HepG2 (cell line): Measurements from ENCODE around the gene USP38. TPM values are rescaled to one million over a fixed set of nuclear protein-coding genes. Genes with fewer than 3 reads are reported as not detected.
"Not testable (repeated sequence)": the region's sequence is repeated elsewhere in the genome, so short reads cannot be mapped to it uniquely, and the experiment has no call there.

Source experiments
- ATAC-seq: fragments of 200-7000 bp; cut with Tn5 transposase; 3 replicates; pipeline ENCODE4 v1.9.1; 2020; ENCODE audit warnings: mild to moderate bottlenecking, moderate library complexity
- BruUV-seq: library from RNA; stranded (reverse); fragments of 400-500 nt; replicated peaks from 2 replicates; lab custom pipeline; 2021; lab: Mats Ljungman, UMichigan
- CTCF ChIA-PET: fragments of 300-600 bp; formaldehyde crosslinking; extraction: SDS; loops from one replicate; lab custom pipeline; 2021; ENCODE audit warnings: low total read pairs, inconsistent platforms, low intra/inter-chr PET ratio; lab: Yijun Ruan, JAX
- POLR2A ChIA-PET: fragments of 350-600 bp; sonication (Branson Sonifier 250); formaldehyde crosslinking; loops from one replicate; lab custom pipeline; 2020; ENCODE audit warnings: antibody characterized with exemption, inconsistent platforms; lab: Yijun Ruan, JAX
- DNase-seq: peaks from one replicate; pipeline ENCODE4 v3.0.0-alpha.2; 2015; ENCODE audit warnings: low spot score
- FAIRE-seq: peaks from 3 replicates; lab custom pipeline; 2011; peaks lifted over from hg19 to GRCh38; lab: Jason Lieb, UNC
- H2AFZ ChIP-seq: one replicate; pipeline ENCODE4 v1.6.1; 2011; ENCODE audit warnings: low read length, inconsistent platforms
- H3K27ac ChIP-seq: fragments of 300-600 bp; 3 replicates; pipeline ENCODE4 v1.8.0; 2011; ENCODE audit warnings: mixed run types, mild to moderate bottlenecking, mixed read lengths, low read length, inconsistent platforms; ENCODE audit not compliant: insufficient read depth; ENCODE audit errors: extremely low read length
- H3K27me3 ChIP-seq, 2 experiments: fragments of 200-600 bp in 1 of 2; 2 replicates in 1 of 2; 3 replicates in 1 of 2; pipeline versions ENCODE4 v1.6.0 to v1.8.0; 2011; ENCODE audit warnings: low read length in 2 of 2, mild to moderate bottlenecking in 2 of 2, moderate library complexity in 2 of 2, inconsistent platforms in 1 of 2; ENCODE audit not compliant: insufficient read depth in 2 of 2, control insufficient read depth in 1 of 2
- H3K36me3 ChIP-seq, 2 experiments: fragments of 200-600 bp in 1 of 2; replicated peaks in 1 of 2; 2 replicates in 1 of 2; 3 replicates in 1 of 2; pipeline versions ENCODE4 v1.5.1 to v1.8.0; 2011; ENCODE audit warnings: low read length in 2 of 2, inconsistent platforms in 1 of 2; ENCODE audit not compliant: insufficient read depth in 2 of 2, control insufficient read depth in 1 of 2
- H3K4me1 ChIP-seq: 2 replicates; pipeline ENCODE4 v1.5.1; 2012; ENCODE audit warnings: low read length, inconsistent platforms; ENCODE audit not compliant: insufficient read depth
- H3K4me2 ChIP-seq: 2 replicates; pipeline ENCODE4 v1.6.0; 2011; ENCODE audit warnings: low read depth, low read length, inconsistent platforms
- H3K4me3 ChIP-seq, 3 experiments: fragments of 200-600 bp in 1 of 3; sonication (generic), shearing (Covaris generic) in 1 of 3; replicated peaks in 1 of 3; 2 replicates each; pipeline ENCODE4 v1.5.1; 2011 to 2016; ENCODE audit warnings: low read length in 3 of 3, inconsistent platforms in 2 of 3, low read depth in 2 of 3, mild to moderate bottlenecking in 2 of 3, control low read depth in 1 of 3, mixed read lengths in 1 of 3; ENCODE audit not compliant: insufficient read depth in 1 of 3
- H3K79me2 ChIP-seq: one replicate; pipeline ENCODE4 v1.6.1; 2011; ENCODE audit warnings: low read length, inconsistent platforms; ENCODE audit not compliant: insufficient read depth
- H3K9ac ChIP-seq: 2 replicates; pipeline ENCODE4 v1.6.0; 2011; ENCODE audit warnings: mild to moderate bottlenecking, low read depth, low read length, inconsistent platforms; ENCODE audit not compliant: insufficient read depth
- H3K9me3 ChIP-seq: 2 replicates; pipeline ENCODE4 v1.5.1; 2012; ENCODE audit warnings: mild to moderate bottlenecking, low read length
- H4K20me1 ChIP-seq: 2 replicates; pipeline ENCODE4 v1.6.0; 2011; ENCODE audit warnings: inconsistent platforms, mild to moderate bottlenecking, low read length, moderate library complexity; ENCODE audit not compliant: insufficient read depth
- FOXA3 ChIP-seq: IDR thresholded peaks from 2 replicates; pipeline ENCODE4 v1.6.1; 2016; ENCODE audit warnings: missing genetic modification reagents, missing compliant biosample characterization
- GABPB1 ChIP-seq: IDR thresholded peaks from 2 replicates; pipeline ENCODE4 v1.6.1; 2016; ENCODE audit warnings: mild to moderate bottlenecking, missing genetic modification reagents, moderate library complexity, missing compliant biosample characterization
- HDAC2 ChIP-seq: sonication (generic); formaldehyde crosslinking; IDR thresholded peaks from 2 replicates; pipeline ENCODE4 v1.4.0; 2020; ENCODE audit warnings: missing genetic modification reagents
- MTA1 ChIP-seq: sonication (generic); formaldehyde crosslinking; IDR thresholded peaks from 2 replicates; pipeline ENCODE4 v1.4.0; 2020; ENCODE audit warnings: missing genetic modification reagents, mild to moderate bottlenecking, borderline replicate concordance
- SALL1 ChIP-seq: sonication (generic); formaldehyde crosslinking; IDR thresholded peaks from 2 replicates; pipeline ENCODE4 v1.8.0; 2022; ENCODE audit warnings: mild to moderate bottlenecking, missing genetic modification reagents
- ZFP36L2 ChIP-seq: sonication (generic); formaldehyde crosslinking; IDR thresholded peaks from 2 replicates; pipeline ENCODE4 v1.4.0; 2020; ENCODE audit warnings: missing genetic modification reagents
- ZNF292 ChIP-seq: sonication (generic); formaldehyde crosslinking; IDR thresholded peaks from 2 replicates; pipeline ENCODE4 v1.8.1; 2022; ENCODE audit warnings: mild to moderate bottlenecking, low read depth, missing genetic modification reagents, borderline replicate concordance
- ZSCAN22 ChIP-seq: sonication (generic); formaldehyde crosslinking; IDR thresholded peaks from 2 replicates; pipeline ENCODE4 v1.4.0; 2020; ENCODE audit warnings: mild to moderate bottlenecking, missing genetic modification reagents
- WGBS: methylation state at CpG from one replicate; pipeline ENCODE4 v1.1.6; 2017; ENCODE audit warnings: low lambda C conversion rate; 5-methylcytosine and 5-hydroxymethylcytosine counted together
- in situ Hi-C: cut with HindIII; loops from 2 replicates; pipeline ENCODE4 v1.10.0; 2017; ENCODE audit warnings: low pct_unique_long_range_greater_than_20kb; ENCODE audit not compliant: extremely low pct_ligation_motif_present
- intact Hi-C: fragments of 100-400 bp; cut with micrococcal nuclease; formaldehyde crosslinking; loops from one replicate; pipeline ENCODE4 v1.10.0; 2022; ENCODE audit not compliant: unreplicated experiment
- polyA plus RNA-seq, 8 experiments: library from polyadenylated mRNA; depleted of rRNA in 3 of 8; stranded (reverse) in 7 of 8; unstranded in 1 of 8; fragments of >200 nt; fragmentation: Illumina TruSeq in 4 of 8; extraction: Trizol in 4 of 8; gene quantifications; 2 replicates each; pipeline versions ENCODE4 v1.2.1 to v1.2.3, GENCODE V29; 2011 to 2016; ENCODE audit warnings: low read depth in 4 of 8, missing spikeins in 1 of 8, mixed read lengths in 1 of 8; ENCODE audit not compliant: insufficient read depth in 1 of 8
- total RNA-seq, 5 experiments: library from RNA; depleted of rRNA; stranded (reverse); fragments of >200 nt; fragmentation: Illumina TruSeq; extraction: Trizol; gene quantifications; 2 replicates each; pipeline ENCODE4 v1.2.3, GENCODE V29; 2016; ENCODE audit warnings: low read depth in 1 of 5
- TF ChIP-seq, protein P1 (sequence below): sonication (generic); formaldehyde crosslinking; IDR thresholded peaks from 2 replicates; pipeline ENCODE4 v1.8.0; 2022; ENCODE audit warnings: mild to moderate bottlenecking, missing genetic modification reagents; ENCODE audit not compliant: insufficient replicate concordance
- TF ChIP-seq, protein P2 (sequence below): IDR thresholded peaks from 2 replicates; pipeline ENCODE4 v1.6.1; 2016; ENCODE audit warnings: mild to moderate bottlenecking
- TF ChIP-seq, protein P3 (sequence below): sonication (generic); formaldehyde crosslinking; IDR thresholded peaks from 2 replicates; pipeline ENCODE4 v1.4.0; 2020; ENCODE audit warnings: missing genetic modification reagents, borderline replicate concordance

USP38 gene
- total and polyA plus RNA-seq, 2 of the 13 experiments (the other 11 are each of a cell fraction or from before 2014, with no cell fraction given) = 4.5 to 11.8 TPM

DNA sequence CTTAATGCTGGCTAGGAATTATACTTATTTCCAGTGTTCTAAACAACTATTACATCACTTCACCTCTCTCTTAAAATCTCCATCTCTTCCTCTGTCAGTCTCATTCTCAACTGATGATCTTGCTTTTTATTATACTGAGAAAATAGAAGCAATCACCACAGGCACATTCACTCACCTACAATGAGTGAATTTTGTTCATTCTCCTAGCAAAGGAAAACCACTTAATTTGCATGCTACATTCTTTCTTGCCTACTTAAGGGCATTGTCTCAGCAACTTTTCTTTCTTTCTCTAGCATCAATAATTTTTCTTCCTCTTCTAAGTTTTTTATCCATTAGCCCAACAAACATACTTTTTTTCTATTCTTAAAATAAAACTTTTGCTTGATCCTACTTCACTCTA, 21.1 kb upstream of the USP38 start:
- Histone ChIP-seq H2AFZ (no peak overlapping the region), H3K4me3 (no peak overlapping the region), H3K4me2 (no peak overlapping the region), H3K9ac (no peak overlapping the region), H3K4me1 (no peaks in the 10 kb centered on the region), H3K27me3 (no peaks in the 10 kb centered on the region), H3K9me3 (no peaks in the 10 kb centered on the region), H3K27ac (no peak overlapping the region), H4K20me1 (no peaks in the 10 kb centered on the region), H3K79me2 (no peaks in the 10 kb centered on the region), H3K36me3 (no peaks in the 10 kb centered on the region)
- CTCF ChIA-PET = no interaction called here
- intact Hi-C loops (no loop called here), in situ Hi-C loops (no loop called here)
- POLR2A ChIA-PET = no interaction called here
- no peak for FAIRE-seq
- TF ChIP-seq ZFP36L2 (CRISPR knock-in tag) (no peak), ZSCAN22 (CRISPR knock-in tag) (no peak), ZNF292 (CRISPR knock-in tag) (no peak)
- TF ChIP-seq, protein P1, sequence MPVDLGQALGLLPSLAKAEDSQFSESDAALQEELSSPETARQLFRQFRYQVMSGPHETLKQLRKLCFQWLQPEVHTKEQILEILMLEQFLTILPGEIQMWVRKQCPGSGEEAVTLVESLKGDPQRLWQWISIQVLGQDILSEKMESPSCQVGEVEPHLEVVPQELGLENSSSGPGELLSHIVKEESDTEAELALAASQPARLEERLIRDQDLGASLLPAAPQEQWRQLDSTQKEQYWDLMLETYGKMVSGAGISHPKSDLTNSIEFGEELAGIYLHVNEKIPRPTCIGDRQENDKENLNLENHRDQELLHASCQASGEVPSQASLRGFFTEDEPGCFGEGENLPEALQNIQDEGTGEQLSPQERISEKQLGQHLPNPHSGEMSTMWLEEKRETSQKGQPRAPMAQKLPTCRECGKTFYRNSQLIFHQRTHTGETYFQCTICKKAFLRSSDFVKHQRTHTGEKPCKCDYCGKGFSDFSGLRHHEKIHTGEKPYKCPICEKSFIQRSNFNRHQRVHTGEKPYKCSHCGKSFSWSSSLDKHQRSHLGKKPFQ = no peak
- no TSS peak for BruUV-seq
- no peak for DNase-seq
- no peak for ATAC-seq

DNA sequence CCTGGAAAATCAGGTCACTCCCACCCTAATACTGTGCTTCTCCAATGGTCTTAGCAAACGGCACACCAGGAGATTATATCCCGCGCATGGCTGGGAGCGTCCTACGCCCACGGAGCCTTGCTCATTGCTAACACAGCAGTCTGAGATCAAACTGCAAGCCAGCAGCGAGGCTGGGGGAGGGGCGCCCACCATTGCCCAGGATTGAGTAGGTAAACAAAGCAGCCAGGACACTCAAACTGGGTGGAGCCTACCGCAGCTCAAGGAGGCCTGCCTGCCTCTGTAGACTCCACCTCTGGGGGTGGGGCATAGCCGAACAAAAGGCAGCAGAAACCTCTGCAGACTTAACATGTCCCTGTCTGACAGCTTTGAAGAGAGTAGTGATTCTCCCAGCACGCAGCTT, 18.0 kb upstream of the USP38 start:
- POLR2A ChIA-PET = interaction anchor here (1.4 kb wide), 1 partner anchor 19 kb away, joined by 3 read pairs; no protein-coding TSS in a partner anchor
- not testable (repeated sequence) for FAIRE-seq
- TF ChIP-seq MTA1 (CRISPR knock-in tag) (0 out of 2 replicates have a peak, but pooled peaks have one; percentile 26), GABPB1 (CRISPR knock-in tag) (peak; percentile 13; the same call in 1 of the 2 replicates), SALL1 (peak; percentile 55), HDAC2 (CRISPR knock-in tag) (0 out of 2 replicates have a peak, but pooled peaks have one; percentile 34), FOXA3 (CRISPR knock-in tag) (peak; percentile 80)
- TF ChIP-seq, protein P2, sequence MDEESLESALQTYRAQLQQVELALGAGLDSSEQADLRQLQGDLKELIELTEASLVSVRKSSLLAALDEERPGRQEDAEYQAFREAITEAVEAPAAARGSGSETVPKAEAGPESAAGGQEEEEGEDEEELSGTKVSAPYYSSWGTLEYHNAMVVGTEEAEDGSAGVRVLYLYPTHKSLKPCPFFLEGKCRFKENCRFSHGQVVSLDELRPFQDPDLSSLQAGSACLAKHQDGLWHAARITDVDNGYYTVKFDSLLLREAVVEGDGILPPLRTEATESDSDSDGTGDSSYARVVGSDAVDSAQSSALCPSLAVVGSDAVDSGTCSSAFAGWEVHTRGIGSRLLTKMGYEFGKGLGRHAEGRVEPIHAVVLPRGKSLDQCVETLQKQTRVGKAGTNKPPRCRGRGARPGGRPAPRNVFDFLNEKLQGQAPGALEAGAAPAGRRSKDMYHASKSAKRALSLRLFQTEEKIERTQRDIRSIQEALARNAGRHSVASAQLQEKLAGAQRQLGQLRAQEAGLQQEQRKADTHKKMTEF (CRISPR knock-in tag) = peak; percentile 43; the same call in 1 of the 2 replicates
- TF ChIP-seq, protein P3, sequence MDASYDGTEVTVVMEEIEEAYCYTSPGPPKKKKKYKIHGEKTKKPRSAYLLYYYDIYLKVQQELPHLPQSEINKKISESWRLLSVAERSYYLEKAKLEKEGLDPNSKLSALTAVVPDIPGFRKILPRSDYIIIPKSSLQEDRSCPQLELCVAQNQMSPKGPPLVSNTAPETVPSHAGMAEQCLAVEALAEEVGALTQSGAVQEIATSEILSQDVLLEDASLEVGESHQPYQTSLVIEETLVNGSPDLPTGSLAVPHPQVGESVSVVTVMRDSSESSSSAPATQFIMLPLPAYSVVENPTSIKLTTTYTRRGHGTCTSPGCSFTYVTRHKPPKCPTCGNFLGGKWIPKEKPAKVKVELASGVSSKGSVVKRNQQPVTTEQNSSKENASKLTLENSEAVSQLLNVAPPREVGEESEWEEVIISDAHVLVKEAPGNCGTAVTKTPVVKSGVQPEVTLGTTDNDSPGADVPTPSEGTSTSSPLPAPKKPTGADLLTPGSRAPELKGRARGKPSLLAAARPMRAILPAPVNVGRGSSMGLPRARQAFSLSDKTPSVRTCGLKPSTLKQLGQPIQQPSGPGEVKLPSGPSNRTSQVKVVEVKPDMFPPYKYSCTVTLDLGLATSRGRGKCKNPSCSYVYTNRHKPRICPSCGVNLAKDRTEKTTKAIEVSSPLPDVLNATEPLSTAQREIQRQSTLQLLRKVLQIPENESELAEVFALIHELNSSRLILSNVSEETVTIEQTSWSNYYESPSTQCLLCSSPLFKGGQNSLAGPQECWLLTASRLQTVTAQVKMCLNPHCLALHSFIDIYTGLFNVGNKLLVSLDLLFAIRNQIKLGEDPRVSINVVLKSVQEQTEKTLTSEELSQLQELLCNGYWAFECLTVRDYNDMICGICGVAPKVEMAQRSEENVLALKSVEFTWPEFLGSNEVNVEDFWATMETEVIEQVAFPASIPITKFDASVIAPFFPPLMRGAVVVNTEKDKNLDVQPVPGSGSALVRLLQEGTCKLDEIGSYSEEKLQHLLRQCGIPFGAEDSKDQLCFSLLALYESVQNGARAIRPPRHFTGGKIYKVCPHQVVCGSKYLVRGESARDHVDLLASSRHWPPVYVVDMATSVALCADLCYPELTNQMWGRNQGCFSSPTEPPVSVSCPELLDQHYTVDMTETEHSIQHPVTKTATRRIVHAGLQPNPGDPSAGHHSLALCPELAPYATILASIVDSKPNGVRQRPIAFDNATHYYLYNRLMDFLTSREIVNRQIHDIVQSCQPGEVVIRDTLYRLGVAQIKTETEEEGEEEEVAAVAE (CRISPR knock-in tag) = peak; percentile 61; the same call in 1 of the 2 replicates

More for the DNA sequence above, 18.0 kb upstream of the USP38 start:
- H3K4me2 ChIP-seq = peak overlapping the region; percentile 69
- H3K4me1 ChIP-seq, BruUV-seq, intact Hi-C loops, H3K36me3 ChIP-seq, ATAC-seq, H3K9me3 ChIP-seq, CTCF ChIA-PET, H4K20me1 ChIP-seq, H3K79me2 ChIP-seq, H3K9ac ChIP-seq, H3K27me3 ChIP-seq, H3K27ac ChIP-seq, in situ Hi-C loops, H2AFZ ChIP-seq: not testable (repeated sequence)
- peak overlapping the region in 1 of 3 experiments; percentile 55; a peak in 3 of 6 replicates for H3K4me3 ChIP-seq
- DNase-seq = peak; percentile 53
- WGBS = 0% methylated on average over 1 of the region's 11 CpGs
